Medulla oblongata (tissue), 1 donor: ENCODE measurements around the gene ZNF227.
"Not testable (repeated sequence)": the region's sequence is repeated elsewhere in the genome, so short reads cannot be mapped to it uniquely, and the experiment has no call there.

Experiments used
- DNase-seq: peaks from one replicate; pipeline ENCODE4 v3.0.0-alpha.2; 2015; ENCODE audit errors: extremely low spot score

The ZNF227 gene

DNA sequence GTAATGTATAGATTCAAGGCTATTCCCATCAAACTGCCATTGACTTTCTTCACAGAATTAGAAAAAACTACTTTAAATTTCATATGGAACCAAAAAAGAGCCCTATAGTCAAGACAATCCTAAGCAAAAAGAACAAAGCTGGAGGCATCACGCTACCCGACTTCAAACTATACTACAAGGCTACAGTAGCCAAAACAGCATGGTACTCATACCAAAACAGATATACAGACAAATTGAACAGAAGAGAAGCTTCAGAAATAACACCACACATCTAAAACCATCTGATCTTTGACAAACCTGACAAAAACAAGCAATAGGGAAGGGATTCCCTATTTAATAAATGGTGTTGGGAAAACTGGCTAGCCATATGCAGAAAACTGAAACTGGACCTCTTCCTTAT is 40.0 kb downstream of the ZNF227 start:
- DNase-seq = not testable (repeated sequence)

- not testable (repeated sequence) for DNase-seq
Observed at GRCh38 chr19:44253392-44253791, 41.1 kb downstream of the ZNF227 start.

GRCh38 chr19:44254496-44254895 is 42.2 kb downstream of the ZNF227 start:
- no peak for DNase-seq

DNA sequence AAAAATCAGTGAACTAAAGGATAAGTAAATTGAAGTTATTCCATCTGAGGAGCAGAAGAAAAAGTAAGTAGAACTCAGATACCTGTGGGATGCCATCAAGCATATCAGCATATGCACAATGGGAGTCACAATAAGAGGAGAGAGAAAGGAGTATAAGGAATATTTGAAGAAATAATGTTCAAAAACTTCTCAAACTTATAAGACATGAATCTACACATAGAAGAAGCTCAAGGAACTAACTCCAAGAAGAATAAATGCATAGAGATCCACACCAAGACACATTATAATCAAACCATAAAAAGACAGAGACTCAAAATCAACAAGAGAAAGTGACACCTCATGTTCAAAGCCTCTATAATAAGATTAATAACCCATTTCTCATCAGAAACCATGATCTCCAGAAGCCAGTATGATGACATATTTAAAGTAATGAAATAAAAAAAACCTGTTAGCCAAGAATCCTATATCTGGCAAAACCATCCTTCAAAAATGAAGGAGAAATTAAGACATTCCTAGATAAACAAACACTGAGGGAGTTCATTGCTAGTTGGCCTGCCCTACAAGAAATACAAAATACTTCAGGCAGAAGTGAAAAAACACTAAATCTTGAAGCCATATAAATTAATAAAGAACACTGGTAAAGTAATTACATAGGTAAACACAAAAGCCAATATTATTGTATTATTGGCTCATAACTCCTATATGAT is 43.5 kb downstream of the ZNF227 start:
- no peak for DNase-seq

GRCh38 chr19:44258136-44258535 is 45.8 kb downstream of the ZNF227 start:
- DNase-seq = no peak

- no peak for DNase-seq
Observed at GRCh38 chr19:44258835-44259413, 46.6 kb downstream of the ZNF227 start.

- no peak for DNase-seq
Observed at GRCh38 chr19:44260343-44260681, 48.0 kb downstream of the ZNF227 start.

DNA sequence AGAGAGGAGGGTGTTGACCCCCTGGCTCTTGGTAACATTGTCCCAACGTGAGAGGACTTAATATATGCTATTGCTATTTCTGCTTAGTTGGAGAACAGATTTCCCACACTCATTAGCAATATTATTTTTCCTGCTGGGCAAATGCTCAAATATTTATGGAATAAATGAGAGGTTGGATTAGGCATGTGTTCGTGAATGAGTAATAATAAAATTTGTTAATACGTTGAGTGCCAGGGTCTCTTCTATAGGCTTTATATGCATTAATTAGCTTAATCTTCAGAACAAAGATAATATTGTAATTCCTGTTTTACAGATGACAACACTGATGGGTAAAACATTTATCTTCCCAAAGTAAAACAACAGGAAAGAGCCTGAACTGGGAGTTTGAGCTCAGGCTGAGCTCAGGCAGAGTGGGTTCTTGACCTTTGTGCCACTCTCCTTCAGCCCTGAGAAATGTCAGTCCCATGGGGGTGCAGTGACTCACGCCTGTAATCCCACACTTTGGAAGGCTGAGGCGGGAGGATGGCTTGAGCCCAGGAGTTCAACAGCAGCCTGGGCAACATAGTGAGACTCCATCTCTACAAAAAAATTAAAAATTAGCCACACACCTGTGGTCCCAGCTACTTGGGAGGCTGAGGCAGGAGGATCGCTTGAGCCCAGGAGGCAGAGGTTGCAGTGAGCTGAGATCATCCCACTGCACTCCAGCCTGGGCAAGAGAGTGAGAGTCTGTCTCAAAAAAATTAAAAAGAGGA is 48.5 kb downstream of the ZNF227 start:
- DNase-seq = no peak

DNA sequence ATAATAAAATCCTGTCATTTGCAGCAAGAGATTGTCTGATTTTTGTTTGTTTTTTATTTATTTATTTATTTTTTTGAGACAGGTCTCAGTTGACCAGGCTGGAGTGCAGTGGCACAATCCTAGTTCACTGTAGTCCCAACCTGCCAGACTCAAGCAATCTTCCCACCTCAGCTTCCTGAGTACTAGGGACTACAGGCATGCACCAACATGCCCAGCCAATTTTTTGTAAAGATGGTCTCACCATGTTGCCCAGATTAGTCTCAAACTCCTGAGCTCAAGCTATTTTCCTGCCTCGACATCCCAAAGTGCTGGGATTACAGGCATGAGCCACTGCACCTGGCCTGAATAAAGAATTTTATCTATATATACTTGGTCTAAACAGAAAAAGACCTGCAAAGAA is 65.0 kb downstream of the ZNF227 start:
- DNase-seq = no peak

DNA sequence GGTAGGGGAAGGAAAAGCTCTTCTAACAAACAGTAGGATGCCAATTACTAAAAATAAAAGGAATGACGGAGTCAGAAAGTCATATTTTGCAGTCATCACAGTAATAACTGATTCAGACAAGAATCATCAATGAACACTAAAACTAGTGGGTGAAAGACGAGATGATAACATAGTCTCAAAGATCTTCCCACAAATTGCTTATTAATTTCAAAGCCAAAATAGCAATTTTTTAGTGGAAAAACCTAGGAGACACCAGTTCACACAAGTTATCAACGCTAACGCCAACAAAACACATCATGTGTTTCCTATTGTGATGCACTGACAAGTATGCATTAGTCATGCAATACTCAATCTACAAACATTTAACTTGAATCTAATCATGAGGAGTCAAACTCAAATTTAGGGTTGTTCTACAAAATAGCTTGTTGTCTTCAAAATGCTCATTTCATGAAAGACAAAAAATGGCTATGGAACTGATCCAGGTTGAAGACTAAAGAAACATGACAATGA is 65.9 kb downstream of the ZNF227 start:
- DNase-seq = no peak

GRCh38 chr19:44280916-44281315 is 68.6 kb downstream of the ZNF227 start:
- DNase-seq = no peak

DNA sequence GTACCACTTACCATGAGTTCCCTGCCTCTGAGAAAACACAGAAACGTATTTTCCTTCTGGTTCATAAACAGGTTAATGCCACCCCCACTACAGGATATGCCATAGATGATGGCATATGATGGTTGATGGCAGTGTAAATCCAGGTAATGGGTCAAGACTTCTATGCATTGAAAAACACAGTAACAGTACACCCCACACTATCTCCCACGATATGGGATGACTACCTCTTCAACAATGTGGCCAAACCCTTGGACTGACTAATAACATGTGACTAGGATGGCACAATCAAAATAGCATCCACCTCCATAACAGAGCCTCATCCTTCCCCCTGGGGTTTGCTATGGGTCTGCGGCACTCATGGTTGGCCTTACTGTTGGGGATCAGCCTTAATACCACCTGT is 70.5 kb downstream of the ZNF227 start:
- DNase-seq = no peak

GRCh38 chr19:44284968-44285367 is 72.6 kb downstream of the ZNF227 start:
- DNase-seq = no peak
